Parathyroid adenoma (tissue), 2 donors: Measurements from ENCODE around the gene HPDL.

Experiments used
- H2AFZ ChIP-seq: fragments of 300-600 bp; sonication (generic); one replicate; pipeline ENCODE4 v1.7.0; 2017; ENCODE audit warnings: antibody characterized with exemption, mild to moderate bottlenecking
- H3K27ac ChIP-seq: fragments of 300-600 bp; sonication (generic); one replicate; pipeline ENCODE4 v1.7.0; 2017
- H3K27me3 ChIP-seq: fragments of 300-600 bp; sonication (generic); one replicate; pipeline ENCODE4 v1.7.0; 2017; ENCODE audit warnings: low read length; ENCODE audit not compliant: control insufficient read depth, insufficient read depth
- H3K36me3 ChIP-seq: fragments of 300-600 bp; sonication (generic); one replicate; pipeline ENCODE4 v1.7.0; 2017; ENCODE audit warnings: low read length; ENCODE audit not compliant: control insufficient read depth, insufficient read depth
- H3K4me1 ChIP-seq: fragments of 300-600 bp; sonication (generic); one replicate; pipeline ENCODE4 v1.7.0; 2017; ENCODE audit warnings: control low read depth
- H3K4me2 ChIP-seq: fragments of 300-600 bp; sonication (generic); one replicate; pipeline ENCODE4 v1.7.0; 2017; ENCODE audit warnings: low read length
- H3K4me3 ChIP-seq: fragments of 300-600 bp; sonication (generic); one replicate; pipeline ENCODE4 v1.7.0; 2017; ENCODE audit warnings: low read depth, low read length
- H3K79me2 ChIP-seq: fragments of 300-600 bp; sonication (generic); one replicate; pipeline ENCODE4 v1.7.0; 2017; ENCODE audit warnings: control low read depth
- H3K9ac ChIP-seq: fragments of 300-600 bp; sonication (generic); one replicate; pipeline ENCODE4 v1.7.0; 2017; ENCODE audit warnings: mild to moderate bottlenecking
- H3K9me3 ChIP-seq: fragments of 300-600 bp; sonication (generic); one replicate; pipeline ENCODE4 v1.7.0; 2017; ENCODE audit warnings: low read length; ENCODE audit not compliant: control insufficient read depth
- CTCF ChIP-seq: fragments of 300-600 bp; sonication (generic); IDR thresholded peaks from one replicate; pipeline ENCODE4 v1.7.0; 2017; ENCODE audit warnings: antibody characterized with exemption, mild to moderate bottlenecking
- donor health status: primary hyperparathyroidism.

Gene HPDL

GRCh38 chr1:45364294-45364693 lies 37.6 kb downstream of the HPDL start:
- no peak overlapping the region for H3K4me3 ChIP-seq
- H3K27ac ChIP-seq: no peak overlapping the region
- TF ChIP-seq CTCF: no peak
- H3K4me2 ChIP-seq: no peak overlapping the region
- H3K9ac ChIP-seq: no peak overlapping the region
- H3K27me3 ChIP-seq: no peaks in the 10 kb centered on the region
- H2AFZ ChIP-seq: no peak overlapping the region
- no peaks in the 10 kb centered on the region for H3K79me2 ChIP-seq
- no peaks in the 10 kb centered on the region for H3K9me3 ChIP-seq
- peaks cover 9% of the 10 kb centered on the region for H3K4me1 ChIP-seq
- H3K36me3 ChIP-seq: no peaks in the 10 kb centered on the region

GRCh38 chr1:45365051-45365450 lies 38.4 kb downstream of the HPDL start:
- Histone ChIP-seq H3K27ac (no peak overlapping the region), H3K9me3 (no peaks in the 10 kb centered on the region), H3K9ac (no peak overlapping the region), H3K27me3 (no peaks in the 10 kb centered on the region), H3K4me2 (no peak overlapping the region), H2AFZ (no peak overlapping the region), H3K4me3 (no peak overlapping the region), H3K36me3 (no peaks in the 10 kb centered on the region), H3K79me2 (no peaks in the 10 kb centered on the region), H3K4me1 (peaks cover 6% of the 10 kb centered on the region)
- TF ChIP-seq CTCF: no peak

- no peak overlapping the region for H2AFZ ChIP-seq
- H3K27me3 ChIP-seq: no peaks in the 10 kb centered on the region
- no peaks in the 10 kb centered on the region for H3K79me2 ChIP-seq
- H3K4me1 ChIP-seq: no peaks in the 10 kb centered on the region
- no peak overlapping the region for H3K27ac ChIP-seq
- no peak overlapping the region for H3K9ac ChIP-seq
- no peak overlapping the region for H3K4me3 ChIP-seq
- no peaks in the 10 kb centered on the region for H3K9me3 ChIP-seq
- H3K4me2 ChIP-seq: no peak overlapping the region
- no peaks in the 10 kb centered on the region for H3K36me3 ChIP-seq
- TF ChIP-seq CTCF: no peak
These were observed 43.9 kb downstream of the HPDL start for GRCh38 chr1:45370575-45370974.

- no peak overlapping the region for H3K9ac ChIP-seq
- H2AFZ ChIP-seq: no peak overlapping the region
- H3K36me3 ChIP-seq: no peaks in the 10 kb centered on the region
- H3K79me2 ChIP-seq: no peaks in the 10 kb centered on the region
- H3K4me1 ChIP-seq: no peaks in the 10 kb centered on the region
- H3K27ac ChIP-seq: no peak overlapping the region
- no peak overlapping the region for H3K4me3 ChIP-seq
- no peak for TF ChIP-seq CTCF
- no peaks in the 10 kb centered on the region for H3K9me3 ChIP-seq
- no peak overlapping the region for H3K4me2 ChIP-seq
- no peaks in the 10 kb centered on the region for H3K27me3 ChIP-seq
These were observed 46.9 kb downstream of the HPDL start for GRCh38 chr1:45373573-45373972.
